Osteoblast (primary cell): ENCODE measurements around the gene H6PD. TPM values are rescaled to one million over a fixed set of nuclear protein-coding genes. Genes with fewer than 3 reads are reported as not detected.
A peak's percentile ranks its signal among the peaks of the same experiment; 100 is the strongest.

ENCODE experiments used
- DNase-seq: peaks from one replicate; pipeline ENCODE4 v3.0.0; 2011; ENCODE audit warnings: low spot score, mixed read lengths; ENCODE audit not compliant: insufficient read length; ENCODE audit errors: missing footprints
- H2AFZ ChIP-seq: 2 replicates; pipeline ENCODE4 v1.6.0; 2011; ENCODE audit warnings: mild to moderate bottlenecking, low read length
- H3K27ac ChIP-seq: 2 replicates; pipeline ENCODE4 v1.5.1; 2011; ENCODE audit warnings: mild to moderate bottlenecking, low read depth, low read length, moderate library complexity
- H3K27me3 ChIP-seq: 2 replicates; pipeline ENCODE4 v1.6.0; 2012; ENCODE audit warnings: mild to moderate bottlenecking, control low read depth, inconsistent platforms, low read length, moderate library complexity; ENCODE audit not compliant: insufficient read depth
- H3K36me3 ChIP-seq: 2 replicates; pipeline ENCODE4 v1.5.1; 2011; ENCODE audit warnings: mild to moderate bottlenecking, low read length, control low read depth, moderate library complexity; ENCODE audit not compliant: insufficient read depth
- H3K4me1 ChIP-seq: 2 replicates; pipeline ENCODE4 v1.5.1; 2011; ENCODE audit warnings: mild to moderate bottlenecking, low read length, control low read depth, moderate library complexity; ENCODE audit not compliant: insufficient read depth
- H3K4me2 ChIP-seq: 2 replicates; pipeline ENCODE4 v1.6.0; 2011; ENCODE audit warnings: mild to moderate bottlenecking, low read length; ENCODE audit not compliant: insufficient read depth
- H3K4me3 ChIP-seq: fragments of 200-600 bp; sonication (generic); 3 replicates; pipeline ENCODE4 v1.5.1; 2012; ENCODE audit warnings: mild to moderate bottlenecking, low read length, inconsistent platforms; ENCODE audit not compliant: insufficient read depth
- H3K79me2 ChIP-seq: 2 replicates; pipeline ENCODE4 v1.6.0; 2012; ENCODE audit warnings: mild to moderate bottlenecking, low read length, control low read depth, inconsistent platforms; ENCODE audit not compliant: insufficient read depth
- H3K9me3 ChIP-seq: 2 replicates; pipeline ENCODE4 v1.5.1; 2011; ENCODE audit warnings: low read depth, low read length, control low read depth
- H4K20me1 ChIP-seq: 2 replicates; pipeline ENCODE4 v1.6.0; 2012; ENCODE audit warnings: mild to moderate bottlenecking, low read length, control low read depth; ENCODE audit not compliant: insufficient read depth
- total RNA-seq: library from RNA; depleted of rRNA; stranded (reverse); fragments of >200 nt; gene quantifications from 2 replicates; pipeline ENCODE4 v1.2.3, GENCODE V29; 2012
- TF ChIP-seq, protein P1 (sequence below): IDR thresholded peaks from 2 replicates; pipeline ENCODE4 v1.5.1; 2011; ENCODE audit warnings: mild to moderate bottlenecking, low read depth, low read length, moderate library complexity; ENCODE audit errors: extremely low read depth

H6PD gene
- total RNA-seq, 1 donor = 51.4 TPM

DNA sequence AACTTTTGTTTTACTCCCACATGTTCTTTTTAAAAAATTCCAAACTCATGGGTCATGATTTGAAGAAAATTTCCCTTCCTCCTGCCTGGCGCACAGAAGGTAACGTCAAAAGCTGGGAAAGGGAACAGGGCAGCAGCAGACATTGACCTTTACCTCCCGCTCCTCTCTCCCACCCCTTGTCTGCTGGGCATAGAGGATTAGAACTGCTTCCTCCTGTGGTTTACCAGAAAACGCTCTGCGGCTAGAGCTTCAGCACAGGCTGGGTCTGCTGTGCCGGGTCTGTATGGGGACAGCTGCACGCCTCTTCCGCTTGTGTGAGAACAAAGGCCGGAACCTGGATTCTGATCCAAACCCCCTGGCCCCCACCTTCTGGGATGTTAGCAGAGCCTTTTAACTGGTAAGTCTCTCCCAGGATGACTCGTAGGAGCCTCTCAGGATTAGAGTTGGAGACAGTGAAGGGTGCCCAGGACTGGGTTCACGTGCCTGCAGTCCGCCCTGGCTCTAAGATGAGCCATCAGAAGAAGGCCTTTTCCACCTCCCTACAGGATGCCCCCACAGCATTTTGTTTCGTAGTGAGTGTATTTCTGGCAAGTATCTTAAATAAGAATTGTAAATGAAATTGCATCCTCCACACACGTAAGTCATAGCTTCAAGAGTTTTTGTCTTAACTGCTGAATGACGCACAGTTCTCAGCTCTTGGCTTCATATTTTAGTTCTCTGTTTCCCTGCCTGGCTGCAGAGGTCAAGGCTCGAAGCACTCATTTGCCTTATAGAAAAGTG lies 5.2 kb downstream of the H6PD start:
- H3K4me3 ChIP-seq = peak overlapping the region; percentile 9
- H3K79me2 ChIP-seq = peaks cover 80% of the 10 kb centered on the region
- H3K9me3 ChIP-seq = no peaks in the 10 kb centered on the region
- H3K4me2 ChIP-seq = peak overlapping the region; percentile 67
- H2AFZ ChIP-seq = peak overlapping the region; percentile 72
- peak overlapping the region; percentile 95 for H3K27ac ChIP-seq
- H4K20me1 ChIP-seq = peaks cover 3% of the 10 kb centered on the region
- peaks cover 9% of the 10 kb centered on the region for H3K36me3 ChIP-seq
- peak; percentile 95 for DNase-seq
- H3K27me3 ChIP-seq = no peaks in the 10 kb centered on the region
- TF ChIP-seq, protein P1, sequence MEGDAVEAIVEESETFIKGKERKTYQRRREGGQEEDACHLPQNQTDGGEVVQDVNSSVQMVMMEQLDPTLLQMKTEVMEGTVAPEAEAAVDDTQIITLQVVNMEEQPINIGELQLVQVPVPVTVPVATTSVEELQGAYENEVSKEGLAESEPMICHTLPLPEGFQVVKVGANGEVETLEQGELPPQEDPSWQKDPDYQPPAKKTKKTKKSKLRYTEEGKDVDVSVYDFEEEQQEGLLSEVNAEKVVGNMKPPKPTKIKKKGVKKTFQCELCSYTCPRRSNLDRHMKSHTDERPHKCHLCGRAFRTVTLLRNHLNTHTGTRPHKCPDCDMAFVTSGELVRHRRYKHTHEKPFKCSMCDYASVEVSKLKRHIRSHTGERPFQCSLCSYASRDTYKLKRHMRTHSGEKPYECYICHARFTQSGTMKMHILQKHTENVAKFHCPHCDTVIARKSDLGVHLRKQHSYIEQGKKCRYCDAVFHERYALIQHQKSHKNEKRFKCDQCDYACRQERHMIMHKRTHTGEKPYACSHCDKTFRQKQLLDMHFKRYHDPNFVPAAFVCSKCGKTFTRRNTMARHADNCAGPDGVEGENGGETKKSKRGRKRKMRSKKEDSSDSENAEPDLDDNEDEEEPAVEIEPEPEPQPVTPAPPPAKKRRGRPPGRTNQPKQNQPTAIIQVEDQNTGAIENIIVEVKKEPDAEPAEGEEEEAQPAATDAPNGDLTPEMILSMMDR = no peak
- H3K4me1 ChIP-seq = peaks cover 39% of the 10 kb centered on the region

GRCh38 chr1:9240914-9241820 lies 6.6 kb downstream of the H6PD start:
- TF ChIP-seq, protein P1 = no peak
- peaks cover 9% of the 10 kb centered on the region for H3K36me3 ChIP-seq
- H3K9me3 ChIP-seq = no peaks in the 10 kb centered on the region
- H2AFZ ChIP-seq = no peak overlapping the region
- peaks cover 3% of the 10 kb centered on the region for H4K20me1 ChIP-seq
- peaks cover 31% of the 10 kb centered on the region for H3K4me1 ChIP-seq
- H3K27ac ChIP-seq = peak overlapping the region; percentile 95
- no peak overlapping the region for H3K4me3 ChIP-seq
- DNase-seq = peak; percentile 67
- H3K79me2 ChIP-seq = peaks cover 73% of the 10 kb centered on the region
- no peaks in the 10 kb centered on the region for H3K27me3 ChIP-seq
- H3K4me2 ChIP-seq = no peak overlapping the region

DNA sequence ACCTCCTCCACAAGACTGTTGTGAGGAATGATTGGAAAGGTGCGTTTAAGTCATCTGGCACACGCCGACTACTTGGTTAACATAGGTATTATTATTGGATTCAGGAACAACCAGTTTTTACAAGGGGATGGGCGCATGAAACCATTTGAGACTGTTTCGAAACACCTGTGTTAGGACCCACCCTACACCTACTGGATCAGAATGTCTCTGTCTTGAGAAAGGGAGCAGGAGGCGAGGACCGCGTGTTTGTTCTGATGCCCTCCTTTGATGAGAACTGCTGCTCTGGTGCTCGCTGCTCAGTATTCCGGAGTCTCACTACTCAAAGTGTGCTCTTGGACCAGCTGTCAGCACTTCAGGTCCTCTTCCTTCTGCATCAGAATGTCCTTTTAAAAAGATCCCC lies 7.3 kb downstream of the H6PD start:
- H4K20me1 ChIP-seq = peaks cover 3% of the 10 kb centered on the region
- no peak overlapping the region for H3K27ac ChIP-seq
- peaks cover 66% of the 10 kb centered on the region for H3K79me2 ChIP-seq
- H2AFZ ChIP-seq = no peak overlapping the region
- TF ChIP-seq, protein P1 = no peak
- H3K4me1 ChIP-seq = peaks cover 31% of the 10 kb centered on the region
- H3K9me3 ChIP-seq = no peaks in the 10 kb centered on the region
- no peak overlapping the region for H3K4me3 ChIP-seq
- peak; percentile 69 for DNase-seq
- H3K4me2 ChIP-seq = no peak overlapping the region
- no peaks in the 10 kb centered on the region for H3K27me3 ChIP-seq
- peaks cover 12% of the 10 kb centered on the region for H3K36me3 ChIP-seq
